Dendritic cell treated with granulocyte-macrophage colony-stimulating factor and Interleukin-4, amounts not matched to agents 40 ng/mL and 50 ng/mL, for 4 days (primary cell): Measurements from ENCODE around the gene KIAA0825.
"Not testable (repeated sequence)": the region's sequence is repeated elsewhere in the genome, so short reads cannot be mapped to it uniquely, and the experiment has no call there.

ENCODE experiments used
- H3K27ac Mint-ChIP-seq: one replicate; pipeline ENCODE4 v1.8.0; 2022; ENCODE audit warnings: mild to moderate bottlenecking, mixed read lengths
- H3K27me3 Mint-ChIP-seq: one replicate; pipeline ENCODE4 v1.8.0; 2022; ENCODE audit warnings: mild to moderate bottlenecking, mixed read lengths
- H3K36me3 Mint-ChIP-seq: one replicate; pipeline ENCODE4 v1.8.0; 2022; ENCODE audit warnings: low read depth, mixed read lengths
- H3K4me1 Mint-ChIP-seq: one replicate; pipeline ENCODE4 v1.8.0; 2022; ENCODE audit warnings: low read depth, mixed read lengths
- H3K4me3 Mint-ChIP-seq: one replicate; pipeline ENCODE4 v1.8.0; 2022; ENCODE audit warnings: mild to moderate bottlenecking, moderate library complexity, mixed read lengths
- H3K9me3 Mint-ChIP-seq: one replicate; pipeline ENCODE4 v1.8.0; 2022; ENCODE audit warnings: mixed read lengths
- intact Hi-C: fragments of 100-400 bp; cut with micrococcal nuclease; formaldehyde crosslinking; loops from one replicate; pipeline ENCODE4 v1.15.0; 2022

KIAA0825 gene

DNA sequence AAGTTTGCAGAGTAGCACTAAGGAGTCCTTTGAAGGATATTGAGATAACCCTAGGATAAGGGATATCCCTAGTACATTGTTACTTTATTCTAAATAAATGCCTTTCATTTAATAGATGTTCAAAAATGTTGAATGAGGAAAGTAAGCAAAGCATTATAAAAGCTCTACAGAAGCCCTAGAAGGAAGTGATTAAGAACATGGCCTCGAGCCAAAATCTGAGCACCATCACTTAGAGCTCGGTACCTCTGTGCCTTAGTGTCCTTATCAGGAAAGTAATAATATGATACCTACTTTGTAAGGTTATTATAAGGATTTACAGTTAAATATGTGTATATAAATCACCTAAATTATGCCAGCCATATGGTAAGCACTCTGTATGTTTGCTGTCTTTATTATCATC, 242.6 kb downstream of the KIAA0825 start:
- peaks cover 11% of the 10 kb centered on the region for H3K4me1 Mint-ChIP-seq
- no peak overlapping the region for H3K4me3 Mint-ChIP-seq
- H3K36me3 Mint-ChIP-seq = no peaks in the 10 kb centered on the region
- intact Hi-C loops = no loop called here
- H3K9me3 Mint-ChIP-seq = no peaks in the 10 kb centered on the region
- H3K27ac Mint-ChIP-seq = no peak overlapping the region
- no peaks in the 10 kb centered on the region for H3K27me3 Mint-ChIP-seq

DNA sequence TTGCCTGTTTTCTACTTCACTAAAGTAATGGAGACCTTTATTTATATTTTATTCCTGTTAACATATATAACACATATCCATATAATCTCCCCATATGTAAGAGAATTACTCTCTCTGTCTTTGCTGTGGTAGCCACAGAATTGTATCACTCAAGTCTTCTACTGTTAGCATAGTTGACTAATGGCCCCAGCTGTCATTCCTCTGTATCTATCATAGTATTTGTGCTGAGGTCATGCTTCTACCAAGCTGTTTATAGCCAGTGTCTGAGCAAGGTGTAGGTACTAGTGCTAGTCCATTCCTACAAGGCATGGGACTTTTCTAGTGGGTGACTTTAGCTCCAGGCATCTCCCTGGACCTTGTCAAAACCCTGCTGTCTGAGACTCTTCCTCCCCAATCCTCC, 244.1 kb downstream of the KIAA0825 start:
- no peak overlapping the region for H3K27ac Mint-ChIP-seq
- H3K27me3 Mint-ChIP-seq = no peaks in the 10 kb centered on the region
- no peaks in the 10 kb centered on the region for H3K9me3 Mint-ChIP-seq
- H3K4me1 Mint-ChIP-seq = peaks cover 11% of the 10 kb centered on the region
- intact Hi-C loops = no loop called here
- no peak overlapping the region for H3K4me3 Mint-ChIP-seq
- no peaks in the 10 kb centered on the region for H3K36me3 Mint-ChIP-seq

DNA sequence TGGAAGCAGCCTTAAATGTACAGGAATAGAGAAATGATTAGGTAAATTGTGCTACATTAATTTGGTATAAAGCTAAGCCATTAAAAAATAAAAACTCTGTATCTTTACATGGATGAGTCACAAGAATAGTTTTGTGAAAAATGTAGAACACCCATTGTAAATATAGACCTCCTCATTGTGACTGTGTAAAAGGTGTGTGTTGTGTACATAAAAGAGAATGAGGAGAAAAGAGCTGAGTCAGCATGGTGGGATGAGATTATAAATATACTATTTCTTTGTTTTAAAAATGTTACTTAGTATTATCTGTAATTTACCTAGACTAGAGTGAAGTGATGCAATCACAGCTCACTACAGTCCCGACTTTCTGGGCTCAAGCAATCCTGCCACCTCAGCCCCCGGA, 250.5 kb downstream of the KIAA0825 start:
- no peaks in the 10 kb centered on the region for H3K36me3 Mint-ChIP-seq
- intact Hi-C loops = no loop called here
- H3K27ac Mint-ChIP-seq = no peak overlapping the region
- H3K27me3 Mint-ChIP-seq = no peaks in the 10 kb centered on the region
- no peaks in the 10 kb centered on the region for H3K9me3 Mint-ChIP-seq
- H3K4me1 Mint-ChIP-seq = peaks cover 5% of the 10 kb centered on the region
- no peak overlapping the region for H3K4me3 Mint-ChIP-seq

DNA sequence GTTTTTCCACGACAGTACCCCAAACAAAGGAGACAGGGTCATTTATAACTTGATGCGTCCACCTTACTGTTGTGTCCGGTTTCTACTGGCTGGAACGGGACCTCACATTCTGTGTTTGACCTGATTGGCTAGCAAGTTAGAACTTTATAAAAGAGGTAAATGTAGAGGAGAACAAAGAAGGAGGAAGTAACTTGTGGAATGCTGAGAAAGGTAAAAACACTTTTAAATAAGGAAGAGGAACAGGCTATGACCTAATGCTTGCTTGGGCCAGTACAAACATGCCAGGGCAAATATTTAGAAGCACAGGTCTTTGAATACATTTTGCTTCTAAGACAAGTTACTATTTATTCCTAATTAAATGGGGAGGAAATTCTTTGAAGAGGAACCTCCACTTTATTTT, 251.6 kb downstream of the KIAA0825 start:
- no peaks in the 10 kb centered on the region for H3K36me3 Mint-ChIP-seq
- H3K27me3 Mint-ChIP-seq = no peaks in the 10 kb centered on the region
- intact Hi-C loops = no loop called here
- H3K9me3 Mint-ChIP-seq = no peaks in the 10 kb centered on the region
- H3K4me1 Mint-ChIP-seq = peaks cover 5% of the 10 kb centered on the region
- no peak overlapping the region for H3K27ac Mint-ChIP-seq
- H3K4me3 Mint-ChIP-seq = no peak overlapping the region

DNA sequence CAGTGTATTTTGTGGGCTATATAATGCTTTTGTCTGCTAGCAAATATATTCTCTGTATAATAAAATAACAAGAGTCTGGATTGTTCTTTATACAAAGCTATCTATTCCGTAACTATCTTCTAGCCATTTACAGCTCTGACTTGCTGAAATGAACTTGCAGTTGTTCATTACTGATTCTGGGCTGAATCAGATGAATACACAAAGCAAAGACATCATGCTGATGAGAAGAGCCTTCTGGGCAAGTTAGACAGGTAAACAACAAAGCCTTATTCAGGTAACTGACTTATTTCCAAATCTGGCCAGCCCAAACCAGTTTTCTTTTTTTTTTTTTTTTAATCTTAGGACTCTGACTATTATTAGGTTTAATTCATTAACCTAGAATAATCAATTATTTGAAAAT, 255.5 kb downstream of the KIAA0825 start:
- Mint-ChIP-seq H3K4me3 (no peak overlapping the region), H3K27ac (no peak overlapping the region), H3K9me3 (no peaks in the 10 kb centered on the region), H3K36me3 (no peaks in the 10 kb centered on the region), H3K27me3 (no peaks in the 10 kb centered on the region), H3K4me1 (peaks cover 5% of the 10 kb centered on the region)
- intact Hi-C loops = no loop called here

DNA sequence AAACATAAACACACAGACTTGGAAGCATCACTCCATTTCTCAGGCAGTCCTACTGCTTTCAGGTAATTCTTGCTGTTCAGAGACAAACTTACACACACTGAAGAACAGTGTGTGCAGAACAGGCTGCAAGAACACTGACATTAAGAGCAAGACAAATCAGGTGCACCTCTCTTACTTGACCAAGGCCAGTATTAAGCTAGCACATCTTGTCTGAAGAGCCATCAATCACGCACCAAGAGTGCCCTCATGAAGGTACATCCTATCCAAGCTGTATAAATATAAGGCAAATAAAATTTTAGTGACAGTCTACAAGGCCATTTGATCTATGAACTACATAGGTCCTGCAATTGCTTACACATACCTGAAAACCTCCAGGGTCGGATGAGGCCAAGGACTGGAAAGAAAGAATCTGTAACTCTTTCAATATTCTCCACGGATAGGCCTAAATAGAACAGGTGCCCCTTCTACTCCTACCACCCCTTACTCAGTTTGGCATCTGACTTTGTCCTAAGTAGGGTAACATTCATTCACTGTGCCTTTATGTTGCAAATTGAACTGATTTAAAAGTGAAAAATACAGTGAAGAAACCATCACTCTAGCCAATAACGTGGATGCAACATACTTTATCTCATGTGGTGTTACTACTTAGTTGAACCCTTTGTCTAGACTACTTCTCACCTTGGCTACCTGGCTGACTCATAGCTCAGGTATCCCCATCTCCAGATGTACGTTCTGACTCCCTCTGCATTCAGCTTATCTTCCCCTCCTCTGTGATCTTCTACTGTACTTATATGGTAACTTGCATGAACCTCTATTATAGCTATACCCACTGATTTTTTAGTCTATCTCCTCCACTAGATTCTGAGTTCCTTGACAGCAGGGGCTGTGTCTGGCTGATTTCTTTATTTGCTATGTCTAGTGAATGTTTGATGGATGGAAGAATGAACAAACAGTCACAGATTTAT, 256.3 kb downstream of the KIAA0825 start:
- intact Hi-C loops = no loop called here
- Mint-ChIP-seq H3K36me3 (no peaks in the 10 kb centered on the region), H3K27ac (no peak overlapping the region), H3K9me3 (no peaks in the 10 kb centered on the region), H3K27me3 (no peaks in the 10 kb centered on the region), H3K4me3 (no peak overlapping the region), H3K4me1 (peaks cover 5% of the 10 kb centered on the region)

DNA sequence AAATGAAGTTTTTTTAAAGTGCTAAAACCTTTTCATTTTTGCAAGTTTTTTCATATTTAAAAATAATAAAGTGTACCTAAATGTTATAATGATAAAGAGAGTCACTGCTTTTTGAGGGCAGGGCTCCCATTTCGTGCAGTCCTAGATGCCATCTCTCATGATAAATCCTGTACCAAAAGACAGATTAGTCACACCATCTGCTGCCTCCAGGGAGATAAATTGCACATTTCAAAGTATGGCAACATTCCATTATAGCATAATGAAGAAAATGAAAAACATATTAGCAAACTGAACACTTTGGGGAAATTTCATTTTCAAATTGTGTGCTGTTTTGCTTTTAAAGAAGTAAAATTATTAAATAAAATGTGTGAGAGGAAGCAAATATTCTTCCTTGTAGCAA, 257.2 kb downstream of the KIAA0825 start:
- Mint-ChIP-seq H3K36me3 (no peaks in the 10 kb centered on the region), H3K27me3 (no peaks in the 10 kb centered on the region)
- intact Hi-C loops = no loop called here

DNA sequence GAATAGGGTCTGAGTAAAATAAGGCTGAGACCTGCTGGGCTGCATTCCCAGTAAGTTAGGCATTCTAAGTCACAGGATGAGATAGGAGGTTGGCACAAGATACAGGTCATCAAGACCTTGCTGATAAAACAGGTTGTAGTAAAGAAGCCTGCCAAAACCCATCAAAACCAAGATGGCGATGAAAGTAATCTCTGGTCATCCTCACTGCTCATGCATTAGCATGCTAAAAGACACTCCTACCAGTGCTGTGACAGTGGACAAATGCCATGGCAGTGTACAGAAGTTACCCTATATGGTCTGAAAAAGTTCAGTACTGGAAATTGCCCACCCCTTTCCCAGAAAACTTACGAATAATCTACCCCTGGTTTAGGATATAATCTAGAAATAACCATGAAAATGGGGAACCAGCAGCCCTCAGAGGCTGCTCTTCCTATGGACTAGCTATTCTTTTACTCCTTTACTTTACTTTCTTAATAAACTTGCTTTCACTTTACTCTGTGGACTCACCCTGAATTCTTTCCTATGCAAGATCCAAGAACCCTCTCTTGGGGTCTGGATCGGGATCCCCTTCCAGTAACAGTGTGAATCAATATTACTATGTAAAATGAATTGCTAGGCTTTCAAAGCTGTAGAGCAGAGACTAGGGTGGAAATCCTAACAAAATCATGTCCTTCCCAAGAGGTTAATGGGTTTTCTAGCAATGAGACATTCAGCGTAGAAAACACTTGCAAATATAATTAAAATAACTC, 257.8 kb downstream of the KIAA0825 start:
- intact Hi-C loops = no loop called here
- no peaks in the 10 kb centered on the region for H3K36me3 Mint-ChIP-seq
- no peak overlapping the region for H3K27ac Mint-ChIP-seq
- no peaks in the 10 kb centered on the region for H3K27me3 Mint-ChIP-seq
- H3K9me3 Mint-ChIP-seq = no peaks in the 10 kb centered on the region
- no peaks in the 10 kb centered on the region for H3K4me1 Mint-ChIP-seq
- no peak overlapping the region for H3K4me3 Mint-ChIP-seq

More for the DNA sequence above, 257.2 kb downstream of the KIAA0825 start:
- Mint-ChIP-seq H3K27ac (no peak overlapping the region), H3K4me3 (no peak overlapping the region), H3K4me1 (no peaks in the 10 kb centered on the region), H3K9me3 (no peaks in the 10 kb centered on the region)

DNA sequence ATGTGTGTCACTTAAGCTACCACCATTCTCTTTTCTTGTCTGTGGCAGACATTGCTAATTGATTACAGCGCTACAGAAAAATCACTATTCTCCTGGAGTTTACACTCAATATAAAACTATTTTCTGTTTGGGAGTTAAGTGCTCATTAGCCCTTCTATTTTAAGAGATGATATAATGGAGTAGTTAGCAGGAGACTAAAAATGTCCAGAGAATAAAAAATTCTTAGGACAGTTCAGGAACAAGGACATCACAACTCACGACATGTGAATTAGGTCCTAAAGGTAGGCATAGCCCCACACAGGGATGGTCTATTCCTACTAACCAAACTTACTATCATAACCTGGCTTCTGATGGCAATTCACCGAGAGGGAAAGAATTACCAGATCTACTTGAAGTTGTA, 258.5 kb downstream of the KIAA0825 start:
- intact Hi-C loops = no loop called here
- Mint-ChIP-seq H3K4me3 (no peak overlapping the region), H3K36me3 (no peaks in the 10 kb centered on the region), H3K27me3 (no peaks in the 10 kb centered on the region), H3K27ac (no peak overlapping the region), H3K4me1 (no peaks in the 10 kb centered on the region), H3K9me3 (no peaks in the 10 kb centered on the region)

DNA sequence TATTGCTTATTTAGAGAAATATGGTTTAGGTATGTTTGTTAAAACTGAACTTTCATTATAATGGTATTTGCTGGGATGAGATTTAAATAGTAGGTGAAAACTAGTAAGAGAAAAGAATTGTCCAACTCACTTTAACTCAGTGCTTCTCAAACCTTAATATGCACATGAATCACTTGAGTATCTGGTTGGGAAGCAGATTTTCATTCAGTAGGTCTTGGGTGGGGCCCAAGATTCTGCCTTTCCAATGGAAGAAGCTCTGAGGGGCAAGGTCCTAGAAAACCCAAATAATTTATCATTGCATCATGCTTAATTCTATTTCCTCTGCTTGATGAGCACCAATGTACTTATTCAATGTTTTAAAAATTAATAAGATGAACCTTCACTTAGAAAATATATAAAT, 262.6 kb downstream of the KIAA0825 start:
- H3K27me3 Mint-ChIP-seq = no peaks in the 10 kb centered on the region
- H3K4me1 Mint-ChIP-seq = no peaks in the 10 kb centered on the region
- H3K4me3 Mint-ChIP-seq = no peak overlapping the region
- no peaks in the 10 kb centered on the region for H3K36me3 Mint-ChIP-seq
- H3K27ac Mint-ChIP-seq = no peak overlapping the region
- intact Hi-C loops = no loop called here
- H3K9me3 Mint-ChIP-seq = no peaks in the 10 kb centered on the region

DNA sequence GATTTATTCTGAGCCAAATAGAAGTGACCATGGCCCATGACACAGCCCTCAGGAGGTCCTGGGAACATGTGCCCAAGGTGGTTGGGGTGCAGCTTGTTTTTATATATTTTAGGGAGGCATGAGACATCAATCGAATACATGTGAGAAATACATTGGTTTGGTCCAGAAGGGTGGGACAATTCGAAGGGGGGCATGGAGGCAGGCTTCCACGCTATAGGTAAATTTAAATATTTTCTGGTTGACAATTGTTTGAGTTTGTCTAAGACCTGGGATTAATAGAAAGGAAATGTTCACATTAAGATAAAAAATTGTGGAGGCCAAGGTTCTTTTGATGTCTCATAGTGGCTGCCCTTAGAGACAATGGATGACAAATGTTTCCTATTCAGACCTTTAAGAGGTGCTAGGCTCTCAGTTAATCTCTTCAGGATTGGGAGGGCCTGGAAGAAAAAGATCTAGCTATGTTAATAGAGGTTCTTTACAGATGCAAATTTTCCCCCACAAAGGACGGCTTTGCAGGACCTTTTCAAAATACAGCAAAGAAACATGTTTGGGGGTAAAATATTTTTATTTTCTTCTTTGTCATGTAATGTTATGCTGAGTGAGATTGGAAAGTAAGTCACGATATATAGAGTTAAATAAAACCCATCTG, 263.4 kb downstream of the KIAA0825 start:
- H3K27ac Mint-ChIP-seq, intact Hi-C loops, H3K36me3 Mint-ChIP-seq, H3K9me3 Mint-ChIP-seq, H3K4me1 Mint-ChIP-seq, H3K4me3 Mint-ChIP-seq, H3K27me3 Mint-ChIP-seq: not testable (repeated sequence)

DNA sequence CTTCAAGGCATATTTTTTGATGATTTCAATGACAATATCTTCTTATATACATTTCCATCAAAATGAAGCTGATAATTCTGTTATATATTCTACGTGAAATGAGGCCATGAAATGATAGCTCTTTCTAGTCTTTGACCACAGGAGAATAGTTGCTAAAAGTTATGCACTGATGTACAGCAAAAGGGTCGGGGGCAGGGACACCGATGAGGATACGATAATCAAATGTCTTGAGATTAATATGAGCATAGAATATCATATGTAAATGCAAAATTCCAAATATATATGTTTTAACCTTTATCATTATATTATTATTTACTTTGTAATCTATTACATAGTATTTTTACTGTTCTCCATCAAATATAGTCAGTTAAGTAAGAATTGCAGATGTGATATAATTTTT, 264.8 kb downstream of the KIAA0825 start:
- Mint-ChIP-seq H3K4me1 (peaks cover 6% of the 10 kb centered on the region), H3K27ac (no peak overlapping the region), H3K36me3 (no peaks in the 10 kb centered on the region), H3K9me3 (peaks cover 13% of the 10 kb centered on the region), H3K4me3 (no peak overlapping the region), H3K27me3 (no peaks in the 10 kb centered on the region)
- intact Hi-C loops = no loop called here

DNA sequence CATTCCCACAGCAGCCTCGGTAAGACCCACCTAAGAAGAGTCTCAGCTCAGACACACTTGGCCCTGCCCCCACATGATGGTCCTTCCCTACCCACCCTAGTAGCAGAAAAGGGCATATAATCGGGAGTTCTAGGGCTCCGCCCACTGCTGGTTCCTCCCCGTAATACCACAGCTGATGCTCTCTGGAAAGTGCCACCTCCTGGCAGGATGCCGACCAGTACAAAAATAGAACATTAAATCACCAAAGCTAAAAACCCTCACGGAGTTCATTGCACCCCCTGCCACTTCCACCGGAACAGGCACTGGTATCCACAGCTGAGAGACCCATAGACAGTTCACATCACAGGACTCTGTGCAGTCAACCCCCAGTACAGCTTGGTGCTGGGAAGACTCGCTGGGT, 271.3 kb downstream of the KIAA0825 start:
- Mint-ChIP-seq H3K27me3 (no peaks in the 10 kb centered on the region), H3K4me1 (peaks cover 6% of the 10 kb centered on the region), H3K9me3 (peaks cover 38% of the 10 kb centered on the region), H3K27ac (no peak overlapping the region), H3K4me3 (no peak overlapping the region), H3K36me3 (no peaks in the 10 kb centered on the region)
- intact Hi-C loops = no loop called here

DNA sequence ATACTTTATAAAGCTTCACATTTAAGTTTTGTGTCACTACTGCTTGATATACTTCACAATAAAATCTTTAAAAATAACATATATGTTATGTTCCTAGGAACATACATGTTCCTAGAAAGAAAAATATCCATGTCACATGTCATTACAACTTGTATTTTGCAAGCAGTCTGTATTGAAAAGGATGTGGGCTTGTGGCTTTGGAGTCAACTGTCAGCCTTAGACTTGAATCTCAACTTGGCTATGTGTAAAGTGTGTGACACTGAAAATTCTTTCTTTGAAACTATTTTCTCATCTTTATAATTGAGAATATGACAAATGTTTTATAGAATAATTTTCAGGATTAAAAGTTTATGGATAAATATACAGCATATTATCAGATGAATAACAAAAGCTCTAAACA, 273.1 kb downstream of the KIAA0825 start:
- Mint-ChIP-seq H3K27ac (no peak overlapping the region), H3K27me3 (no peaks in the 10 kb centered on the region), H3K4me3 (no peak overlapping the region), H3K36me3 (no peaks in the 10 kb centered on the region), H3K4me1 (peaks cover 6% of the 10 kb centered on the region), H3K9me3 (peaks cover 38% of the 10 kb centered on the region)
- intact Hi-C loops = no loop called here
